Sciatic nerve (tissue), 2 donors: ENCODE measurements around the gene PPFIBP1. TPM values are rescaled to one million over a fixed set of nuclear protein-coding genes. Genes with fewer than 3 reads are reported as not detected.

Source experiments
- ATAC-seq: fragments of 200-7000 bp; cut with Tn5 transposase; one replicate; pipeline ENCODE4 v1.9.1; 2020; ENCODE audit warnings: mild to moderate bottlenecking, moderate library complexity
- DNase-seq: peaks from one replicate; pipeline ENCODE4 v3.0.0-alpha.2; 2020; ENCODE audit warnings: low spot score
- intact Hi-C: fragments of 100-400 bp; cut with DNase I; formaldehyde crosslinking; loops from one replicate; pipeline ENCODE4 v1.14.2; 2022
- total RNA-seq: library from RNA; stranded (reverse); fragmentation: NEBNext Ultra II Directional; extraction: Animal tissue kit (Norgen Biotek cat#: 25700); gene quantifications from one replicate; pipeline ENCODE4 v1.2.1, GENCODE V29; 2021
- donor health status: DM: no; HTN: no; CAD: no.
- donor health status: DM: no; HTN: no; CAD: no.

The PPFIBP1 gene
- total RNA-seq, 1 donor from 2014 or later = 146 TPM

GRCh38 chr12:27508736-27509431 is 15.1 kb upstream of the PPFIBP1 start:
- ATAC-seq (no peak), DNase-seq (no peak)
- intact Hi-C loops = no loop called here

DNA sequence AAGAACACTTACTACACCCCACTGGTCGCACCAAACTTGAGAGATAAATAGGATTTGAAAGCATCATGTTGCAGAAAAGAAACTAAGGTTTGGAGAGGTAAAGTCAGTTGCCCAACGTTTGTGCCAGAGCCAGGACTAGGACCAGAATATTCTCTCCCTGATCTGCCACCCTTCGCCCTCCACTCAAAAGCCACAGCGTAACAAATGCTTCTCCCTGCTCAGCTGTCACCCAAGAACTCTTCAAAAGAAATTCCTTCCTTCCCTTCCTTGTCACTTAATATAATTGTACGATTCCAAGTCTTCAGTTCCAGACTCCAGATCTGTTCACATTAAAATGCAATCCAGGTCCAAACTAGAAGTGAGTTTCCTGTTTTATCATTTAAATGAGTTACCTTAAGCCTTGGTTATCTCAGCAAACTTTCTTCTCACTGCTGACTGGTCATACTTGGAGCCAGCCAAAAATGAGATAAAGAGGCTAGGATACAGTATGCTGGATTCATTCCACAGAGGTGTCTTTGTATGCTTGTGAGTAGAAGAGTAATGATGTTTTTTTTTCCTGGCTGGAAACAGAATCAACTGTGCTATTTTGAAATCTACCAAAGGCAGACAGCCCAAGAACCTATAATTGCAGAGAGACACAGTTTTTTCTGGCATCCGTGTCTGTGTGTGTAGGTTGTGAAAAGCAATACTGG is 12.8 kb upstream of the PPFIBP1 start:
- DNase-seq (no peak), ATAC-seq (peak; percentile 60)
- intact Hi-C loops = no loop called here

DNA sequence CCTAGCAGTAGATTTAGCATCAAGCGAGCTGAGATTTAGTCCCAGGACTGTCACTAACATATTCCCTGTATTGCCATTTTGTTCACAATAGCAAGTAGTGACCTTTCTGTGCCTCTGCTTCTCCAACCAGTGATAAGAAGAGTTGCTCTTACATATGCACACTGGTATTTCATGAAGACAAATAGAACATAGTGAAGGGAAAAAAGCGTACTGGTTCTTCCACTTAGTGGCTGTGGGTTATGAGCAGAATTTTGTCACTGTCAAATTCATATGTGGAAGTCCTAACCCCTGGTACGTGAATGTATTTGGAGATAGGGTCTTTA is 12.3 kb upstream of the PPFIBP1 start:
- DNase-seq (no peak), ATAC-seq (peak; percentile 17)
- intact Hi-C loops = no loop called here

- no peak for DNase-seq
- ATAC-seq = no peak
- intact Hi-C loops = no loop called here
Measured at GRCh38 chr12:27513155-27513824, 10.7 kb upstream of the PPFIBP1 start.

DNA sequence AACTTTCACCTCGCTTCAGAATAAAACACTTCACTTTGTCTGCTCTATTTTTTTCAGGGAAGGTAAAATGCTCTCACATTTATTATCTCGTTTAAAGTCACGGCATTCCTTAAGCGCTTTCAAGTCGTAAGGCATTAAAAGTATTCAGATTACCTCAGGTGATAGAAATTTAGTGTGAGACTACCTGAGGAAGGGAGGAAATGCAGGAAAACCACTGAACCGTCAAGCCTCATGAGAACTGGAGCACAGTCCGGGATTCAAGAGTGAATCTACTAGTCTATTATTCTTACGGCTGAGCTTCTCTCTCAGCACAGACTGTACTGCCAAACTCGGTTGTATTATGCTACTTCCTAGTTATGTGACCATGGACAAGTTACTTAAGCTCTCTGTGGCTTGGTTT is 8.3 kb upstream of the PPFIBP1 start:
- DNase-seq (no peak), ATAC-seq (no peak)
- intact Hi-C loops = no loop called here

DNA sequence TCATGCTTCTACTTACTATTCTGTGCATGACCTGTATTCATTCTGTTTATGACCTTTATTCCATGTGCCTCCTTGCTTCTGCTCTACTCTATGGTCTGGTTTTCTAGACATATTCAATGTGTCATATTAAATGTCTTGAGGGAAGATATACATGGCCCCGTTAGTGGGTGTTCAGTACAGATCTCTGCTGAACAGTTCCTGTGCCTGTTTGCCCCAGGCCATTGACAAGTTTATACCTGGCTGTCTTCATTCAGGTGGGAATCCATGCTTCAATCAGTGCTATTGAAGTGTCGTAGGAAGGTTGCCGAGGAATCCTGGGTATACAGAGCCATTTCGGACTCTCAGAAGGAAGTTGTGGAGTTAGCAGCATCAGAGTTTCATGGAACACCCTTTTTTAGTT is 7.4 kb upstream of the PPFIBP1 start:
- DNase-seq = no peak
- no peak for ATAC-seq
- intact Hi-C loops = no loop called here

DNA sequence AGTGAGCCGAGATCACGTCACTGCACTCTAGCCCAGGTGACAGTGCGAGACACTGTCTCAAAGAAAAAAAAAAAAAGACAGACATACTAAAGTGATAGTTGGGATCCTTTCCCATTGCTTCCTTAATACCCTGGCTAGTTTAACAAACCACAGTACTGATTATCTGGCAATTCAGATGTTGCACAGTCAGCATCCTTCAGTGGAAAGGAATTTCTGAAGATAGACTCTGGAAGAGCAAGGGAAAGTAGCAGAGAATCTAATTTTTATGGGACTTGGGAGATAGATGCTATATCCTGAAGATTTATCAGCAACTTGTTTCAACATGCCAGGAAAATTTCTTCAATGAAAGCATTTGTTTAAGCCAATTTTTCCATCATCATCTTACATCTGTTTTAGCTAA is 6.5 kb upstream of the PPFIBP1 start:
- intact Hi-C loops = no loop called here
- no peak for ATAC-seq
- no peak for DNase-seq

DNA sequence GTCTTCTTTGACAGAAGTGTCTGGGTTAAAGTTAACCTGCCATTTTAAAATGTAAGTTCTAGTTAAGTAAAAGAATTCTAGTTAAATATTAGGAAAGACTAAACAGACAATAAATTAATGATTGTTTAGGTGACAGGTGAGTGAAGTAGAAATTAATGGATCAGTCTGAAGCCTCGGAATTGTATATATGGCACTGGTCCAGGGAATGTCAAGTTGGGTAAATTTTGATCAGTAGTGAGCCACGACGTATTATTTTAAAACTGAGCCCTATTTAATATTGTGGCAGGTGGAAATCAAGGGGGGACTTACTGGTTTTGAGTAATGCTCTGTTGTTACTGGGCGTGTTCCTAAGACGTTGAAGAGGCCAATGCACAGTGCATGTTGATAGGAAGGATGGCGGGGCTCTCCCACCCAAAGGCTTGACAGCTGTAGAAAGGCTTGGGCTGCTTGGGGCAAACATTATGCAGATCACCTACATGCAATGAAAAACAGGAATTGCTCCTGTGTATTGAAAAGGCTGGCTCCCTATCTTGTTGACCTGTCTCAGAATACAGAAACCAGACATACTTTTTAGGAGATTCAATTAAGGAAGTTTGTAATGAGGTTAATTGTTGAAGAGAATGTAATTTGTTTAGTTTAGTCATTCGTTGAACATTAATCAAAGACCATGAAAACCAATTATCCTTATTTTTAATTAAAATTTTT is 5.9 kb upstream of the PPFIBP1 start:
- intact Hi-C loops = no loop called here

DNA sequence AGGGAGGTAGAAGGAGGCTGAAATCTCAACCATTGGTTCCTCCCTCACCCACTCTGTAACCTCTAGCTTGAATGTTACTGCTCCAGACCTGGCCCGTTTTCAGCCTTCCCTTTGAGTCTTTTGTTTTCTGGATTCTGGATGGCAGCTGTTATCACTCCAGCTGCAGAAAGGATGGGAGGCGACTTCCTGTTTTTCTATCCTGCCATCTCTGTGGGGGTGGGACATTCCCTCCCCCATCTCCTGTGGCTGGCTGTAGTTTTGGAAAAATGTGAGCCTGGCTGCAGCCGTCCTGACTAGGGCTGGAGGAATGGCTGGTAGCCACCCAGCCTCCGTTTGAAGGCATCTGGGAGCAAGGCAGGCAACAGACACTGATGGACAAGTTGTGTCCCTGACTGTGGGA is 2.9 kb upstream of the PPFIBP1 start:
- ATAC-seq = no peak
- intact Hi-C loops = no loop called here
- no peak for DNase-seq

More for the DNA sequence above, 5.9 kb upstream of the PPFIBP1 start:
- ATAC-seq = no peak
- no peak for DNase-seq

- ATAC-seq (no peak), DNase-seq (no peak)
- intact Hi-C loops = no loop called here
Measured at GRCh38 chr12:27521981-27522380, 2.0 kb upstream of the PPFIBP1 start.

GRCh38 chr12:27523305-27523641 is 733 bp upstream of the PPFIBP1 start:
- intact Hi-C loops = no loop called here
- DNase-seq = no peak
- ATAC-seq = no peak

DNA sequence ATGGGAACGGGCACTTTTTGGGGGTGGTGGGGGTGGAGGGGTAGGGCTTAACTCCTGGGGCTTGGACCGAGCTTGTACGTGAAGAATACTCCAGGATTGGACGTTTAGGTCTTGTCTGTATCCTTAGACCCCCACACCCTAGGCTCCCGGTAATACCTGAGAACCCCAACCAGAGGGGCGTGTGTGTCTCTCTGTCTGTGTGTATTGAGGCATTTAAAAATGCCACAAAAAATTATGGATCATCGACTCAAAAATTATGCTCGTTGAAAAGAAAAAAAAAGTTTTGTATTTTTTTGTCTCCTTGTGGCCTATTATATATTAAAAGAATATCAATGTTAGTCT is 459 bp downstream of the PPFIBP1 start:
- intact Hi-C loops = no loop called here
- DNase-seq (no peak), ATAC-seq (no peak)

GRCh38 chr12:27524839-27525753 is 1.1 kb downstream of the PPFIBP1 start:
- DNase-seq (no peak), ATAC-seq (peak; percentile 8)
- intact Hi-C loops = no loop called here

DNA sequence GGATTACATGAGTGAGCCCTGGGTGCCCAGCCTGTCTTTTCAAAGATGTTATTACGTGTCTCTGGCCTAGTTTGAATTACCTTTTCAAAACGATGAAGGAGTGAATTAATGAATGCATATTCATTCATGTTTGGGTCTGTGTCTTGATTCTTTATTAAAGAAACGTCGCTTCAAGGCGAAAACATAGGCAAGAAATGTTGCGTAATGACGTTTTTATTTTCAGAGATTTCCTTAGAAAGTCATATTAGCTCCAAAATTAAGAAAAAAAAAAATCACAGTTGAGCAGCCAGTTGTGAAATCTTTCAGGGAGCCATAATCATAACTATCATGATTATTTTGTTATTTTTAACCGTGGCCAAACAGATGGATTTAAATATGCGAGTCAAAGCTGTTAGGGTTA is 3.5 kb downstream of the PPFIBP1 start:
- ATAC-seq = no peak
- intact Hi-C loops = no loop called here

GRCh38 chr12:27528788-27529187 is 4.8 kb downstream of the PPFIBP1 start:
- DNase-seq (no peak), ATAC-seq (no peak)
- intact Hi-C loops = no loop called here

More for the DNA sequence above, 3.5 kb downstream of the PPFIBP1 start:
- no peak for DNase-seq

GRCh38 chr12:27530157-27530922 is 6.3 kb downstream of the PPFIBP1 start:
- no peak for ATAC-seq

GRCh38 chr12:27531896-27532295 is 7.9 kb downstream of the PPFIBP1 start:
- no peak for ATAC-seq
- no peak for DNase-seq
- intact Hi-C loops = no loop called here

More at GRCh38 chr12:27530157-27530922, 6.3 kb downstream of the PPFIBP1 start:
- no peak for DNase-seq
- intact Hi-C loops = no loop called here

- intact Hi-C loops = no loop called here
- DNase-seq (no peak), ATAC-seq (no peak)
Measured at GRCh38 chr12:27534060-27534764, 10.2 kb downstream of the PPFIBP1 start.
